ENCODE results near the gene NR1H2. TPM values are rescaled to one million over a fixed set of nuclear protein-coding genes. Genes with fewer than 3 reads are reported as not detected.

The NR1H2 gene
- total RNA-seq, 1 donor from 2014 or later: 29.1 TPM

GRCh38 chr19:50368649-50369570 lies 7.3 kb upstream of the NR1H2 start:
- H3K27ac Mint-ChIP-seq: peak overlapping the region; percentile 87
- no peaks in the 10 kb centered on the region for H3K36me3 Mint-ChIP-seq (ENCODE audit: insufficient read depth)
- peak; percentile 86 for TF ChIP-seq CTCF (IDR thresholded peaks at IDR 0.05; ENCODE audit: unreplicated experiment)
- H3K4me1 Mint-ChIP-seq (ENCODE audit: low read depth): peaks cover 5% of the 10 kb centered on the region
- no peaks in the 10 kb centered on the region for H3K27me3 Mint-ChIP-seq
- no peaks in the 10 kb centered on the region for H3K9me3 Mint-ChIP-seq (ENCODE audit: low read depth)
- peak overlapping the region; percentile 83 for H3K4me3 Mint-ChIP-seq (ENCODE audit: low read depth)
- DNase-seq (ENCODE audit: low spot score, unreplicated experiment): peak; percentile 81

GRCh38 chr19:50371914-50372475 lies 4.3 kb upstream of the NR1H2 start:
- peaks cover 6% of the 10 kb centered on the region for H3K4me1 Mint-ChIP-seq (ENCODE audit: low read depth)
- H3K27ac Mint-ChIP-seq: no peak overlapping the region
- no peak for DNase-seq (ENCODE audit: low spot score, unreplicated experiment)
- H3K4me3 Mint-ChIP-seq (ENCODE audit: low read depth): no peak overlapping the region
- no peaks in the 10 kb centered on the region for H3K27me3 Mint-ChIP-seq
- TF ChIP-seq CTCF (IDR thresholded peaks at IDR 0.05; ENCODE audit: unreplicated experiment): no peak
- H3K9me3 Mint-ChIP-seq (ENCODE audit: low read depth): no peaks in the 10 kb centered on the region
- peaks cover 2% of the 10 kb centered on the region for H3K36me3 Mint-ChIP-seq (ENCODE audit: insufficient read depth)

- H3K9me3 Mint-ChIP-seq (ENCODE audit: low read depth): no peaks in the 10 kb centered on the region
- H3K4me1 Mint-ChIP-seq (ENCODE audit: low read depth): peaks cover 2% of the 10 kb centered on the region
- DNase-seq (ENCODE audit: low spot score, unreplicated experiment): no peak
- H3K27me3 Mint-ChIP-seq: no peaks in the 10 kb centered on the region
- H3K27ac Mint-ChIP-seq: no peak overlapping the region
- TF ChIP-seq CTCF (IDR thresholded peaks at IDR 0.05; ENCODE audit: unreplicated experiment): no peak
- peak overlapping the region; percentile 66 for H3K4me3 Mint-ChIP-seq (ENCODE audit: low read depth)
- peaks cover 21% of the 10 kb centered on the region for H3K36me3 Mint-ChIP-seq (ENCODE audit: insufficient read depth)
Observed at GRCh38 chr19:50377051-50377461, 799 bp downstream of the NR1H2 start.

GRCh38 chr19:50377517-50377916 lies 1.3 kb downstream of the NR1H2 start:
- Mint-ChIP-seq H3K27me3 (no peaks in the 10 kb centered on the region), H3K4me1 (ENCODE audit: low read depth) (peaks cover 2% of the 10 kb centered on the region), H3K36me3 (ENCODE audit: insufficient read depth) (peaks cover 21% of the 10 kb centered on the region), H3K4me3 (ENCODE audit: low read depth) (peak overlapping the region; percentile 66), H3K9me3 (ENCODE audit: low read depth) (no peaks in the 10 kb centered on the region), H3K27ac (no peak overlapping the region)
- DNase-seq (ENCODE audit: low spot score, unreplicated experiment): no peak
- no peak for TF ChIP-seq CTCF (IDR thresholded peaks at IDR 0.05; ENCODE audit: unreplicated experiment)

- peak overlapping the region; percentile 61 for H3K4me3 Mint-ChIP-seq (ENCODE audit: low read depth)
- no peaks in the 10 kb centered on the region for H3K9me3 Mint-ChIP-seq (ENCODE audit: low read depth)
Observed at GRCh38 chr19:50378169-50378862, 2.1 kb downstream of the NR1H2 start.

More at GRCh38 chr19:50378169-50378862, 2.1 kb downstream of the NR1H2 start:
- peaks cover 21% of the 10 kb centered on the region for H3K36me3 Mint-ChIP-seq (ENCODE audit: insufficient read depth)
- H3K4me1 Mint-ChIP-seq (ENCODE audit: low read depth): peaks cover 3% of the 10 kb centered on the region
- no peak for TF ChIP-seq CTCF (IDR thresholded peaks at IDR 0.05; ENCODE audit: unreplicated experiment)
- no peak for DNase-seq (ENCODE audit: low spot score, unreplicated experiment)
- H3K27ac Mint-ChIP-seq: no peak overlapping the region
- no peaks in the 10 kb centered on the region for H3K27me3 Mint-ChIP-seq
